ENCODE results near the gene CTTNBP2NL. TPM values are rescaled to one million over a fixed set of nuclear protein-coding genes. Genes with fewer than 3 reads are reported as not detected.

CTTNBP2NL gene
- total RNA-seq, 2 donors from 2014 or later, result 47.1 to 93.3 TPM

DNA sequence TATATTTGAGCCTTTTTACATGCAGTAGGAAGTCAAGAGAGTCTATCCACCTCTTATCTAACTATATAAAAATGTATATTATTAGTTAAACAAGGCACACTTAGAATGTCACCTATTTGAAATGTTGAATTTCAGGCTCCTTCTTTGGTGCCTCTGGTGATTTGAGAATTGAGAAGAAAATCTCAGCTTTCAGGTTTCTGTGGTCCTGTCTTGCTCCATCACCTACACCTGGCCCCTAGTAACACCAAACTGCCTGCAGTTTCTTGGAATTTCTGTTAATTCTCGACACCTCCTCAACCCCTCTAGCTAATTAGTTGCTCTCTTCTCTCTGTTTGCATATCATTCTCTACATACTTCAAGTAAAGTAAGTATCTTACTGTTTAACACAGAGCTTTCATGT is 57.9 kb downstream of the CTTNBP2NL start:
- Histone ChIP-seq H3K27me3 (no peaks in the 10 kb centered on the region), H3K9ac (ENCODE audit: low read depth in 2 of 2, low read length in 2 of 2) (no peak overlapping the region), H3K9me3 (no peaks in the 10 kb centered on the region), H3K27ac (no peak overlapping the region), H3K4me1 (no peaks in the 10 kb centered on the region), H3K4me3 (no peak overlapping the region), H3K36me3 (peaks cover 21% of the 10 kb centered on the region)
- no peak for DNase-seq
- intact Hi-C loops (cut with DNase I), result no loop called here
- TF ChIP-seq, protein P1, sequence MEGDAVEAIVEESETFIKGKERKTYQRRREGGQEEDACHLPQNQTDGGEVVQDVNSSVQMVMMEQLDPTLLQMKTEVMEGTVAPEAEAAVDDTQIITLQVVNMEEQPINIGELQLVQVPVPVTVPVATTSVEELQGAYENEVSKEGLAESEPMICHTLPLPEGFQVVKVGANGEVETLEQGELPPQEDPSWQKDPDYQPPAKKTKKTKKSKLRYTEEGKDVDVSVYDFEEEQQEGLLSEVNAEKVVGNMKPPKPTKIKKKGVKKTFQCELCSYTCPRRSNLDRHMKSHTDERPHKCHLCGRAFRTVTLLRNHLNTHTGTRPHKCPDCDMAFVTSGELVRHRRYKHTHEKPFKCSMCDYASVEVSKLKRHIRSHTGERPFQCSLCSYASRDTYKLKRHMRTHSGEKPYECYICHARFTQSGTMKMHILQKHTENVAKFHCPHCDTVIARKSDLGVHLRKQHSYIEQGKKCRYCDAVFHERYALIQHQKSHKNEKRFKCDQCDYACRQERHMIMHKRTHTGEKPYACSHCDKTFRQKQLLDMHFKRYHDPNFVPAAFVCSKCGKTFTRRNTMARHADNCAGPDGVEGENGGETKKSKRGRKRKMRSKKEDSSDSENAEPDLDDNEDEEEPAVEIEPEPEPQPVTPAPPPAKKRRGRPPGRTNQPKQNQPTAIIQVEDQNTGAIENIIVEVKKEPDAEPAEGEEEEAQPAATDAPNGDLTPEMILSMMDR (IDR thresholded peaks at IDR 0.05), result no peak

DNA sequence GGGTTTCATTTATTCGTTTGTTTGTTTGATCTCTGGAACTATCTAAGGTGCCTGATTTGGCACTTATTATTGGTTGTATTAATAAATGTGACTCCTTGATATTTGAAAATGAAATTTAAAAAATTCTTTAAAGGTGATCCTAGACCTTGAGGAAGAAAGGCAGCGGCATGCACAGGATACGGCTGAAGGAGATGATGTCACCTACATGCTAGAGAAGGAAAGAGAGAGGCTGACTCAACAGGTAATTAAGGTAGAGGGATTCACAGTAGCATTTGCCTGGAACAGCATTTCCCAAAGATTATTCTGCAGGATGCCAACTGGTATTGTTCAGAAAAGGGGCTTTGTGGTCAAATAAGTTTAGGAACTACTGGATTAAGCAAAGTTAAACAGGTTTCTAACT is 58.3 kb downstream of the CTTNBP2NL start:
- TF ChIP-seq, protein P1 (IDR thresholded peaks at IDR 0.05), result no peak
- H3K9ac ChIP-seq (ENCODE audit: low read depth in 2 of 2, low read length in 2 of 2), result no peak overlapping the region
- H3K4me3 ChIP-seq, result no peak overlapping the region
- H3K36me3 ChIP-seq, result peaks cover 21% of the 10 kb centered on the region
- H3K9me3 ChIP-seq, result no peaks in the 10 kb centered on the region
- H3K4me1 ChIP-seq, result no peaks in the 10 kb centered on the region
- no peaks in the 10 kb centered on the region for H3K27me3 ChIP-seq
- intact Hi-C loops (cut with DNase I), result no loop called here
- no peak for DNase-seq
- H3K27ac ChIP-seq, result no peak overlapping the region

DNA sequence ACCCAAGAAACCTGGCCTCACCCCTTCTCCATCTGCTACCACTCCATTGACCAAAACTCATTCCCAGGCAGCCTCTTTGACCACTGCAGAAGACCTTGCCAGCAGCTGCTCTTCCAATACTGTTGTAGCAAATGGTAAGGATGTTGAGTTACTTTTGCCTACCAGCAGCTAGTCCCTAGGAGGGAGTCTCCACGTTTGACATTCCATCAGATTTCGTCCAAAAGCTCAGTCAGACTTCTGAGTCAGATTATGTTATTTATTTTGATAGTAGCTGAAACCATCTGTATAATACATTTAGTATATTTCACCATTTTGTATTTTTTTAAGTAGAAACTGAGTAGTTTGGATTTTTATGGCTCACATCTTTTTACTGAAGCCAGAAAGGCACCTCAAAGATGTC is 61.2 kb downstream of the CTTNBP2NL start:
- H3K9me3 ChIP-seq, result no peaks in the 10 kb centered on the region
- TF ChIP-seq, protein P1 (IDR thresholded peaks at IDR 0.05), result no peak
- no peaks in the 10 kb centered on the region for H3K4me1 ChIP-seq
- H3K9ac ChIP-seq (ENCODE audit: low read depth in 2 of 2, low read length in 2 of 2), result no peak overlapping the region
- no peak overlapping the region for H3K4me3 ChIP-seq
- DNase-seq, result no peak
- peaks cover 21% of the 10 kb centered on the region for H3K36me3 ChIP-seq
- H3K27ac ChIP-seq, result no peak overlapping the region
- intact Hi-C loops (cut with DNase I), result no loop called here
- no peaks in the 10 kb centered on the region for H3K27me3 ChIP-seq

DNA sequence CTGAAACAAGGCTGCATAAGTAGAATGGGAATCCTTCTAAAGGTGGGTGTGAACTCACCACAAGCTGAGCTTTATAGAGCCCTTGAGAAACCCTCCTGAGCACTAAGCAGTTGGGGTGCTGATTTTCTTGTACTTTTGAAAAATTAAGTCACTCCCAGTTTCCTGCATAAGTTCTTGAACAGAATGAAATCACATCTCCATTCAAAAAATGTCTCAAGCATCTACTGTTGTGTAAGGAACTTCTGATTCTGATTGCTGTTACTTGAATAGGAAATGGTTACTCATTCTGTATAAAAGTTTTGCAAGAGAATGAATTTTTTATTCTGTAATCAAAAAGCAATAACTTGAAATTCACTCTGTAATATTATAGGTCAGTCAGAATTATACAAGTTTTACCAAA is 61.9 kb downstream of the CTTNBP2NL start:
- intact Hi-C loops (cut with DNase I), result no loop called here
- TF ChIP-seq, protein P1 (IDR thresholded peaks at IDR 0.05), result no peak
- Histone ChIP-seq H3K27ac (no peak overlapping the region), H3K9ac (ENCODE audit: low read depth in 2 of 2, low read length in 2 of 2) (no peak overlapping the region), H3K36me3 (peaks cover 21% of the 10 kb centered on the region), H3K27me3 (no peaks in the 10 kb centered on the region), H3K4me1 (no peaks in the 10 kb centered on the region), H3K9me3 (no peaks in the 10 kb centered on the region), H3K4me3 (no peak overlapping the region)
- DNase-seq, result no peak

DNA sequence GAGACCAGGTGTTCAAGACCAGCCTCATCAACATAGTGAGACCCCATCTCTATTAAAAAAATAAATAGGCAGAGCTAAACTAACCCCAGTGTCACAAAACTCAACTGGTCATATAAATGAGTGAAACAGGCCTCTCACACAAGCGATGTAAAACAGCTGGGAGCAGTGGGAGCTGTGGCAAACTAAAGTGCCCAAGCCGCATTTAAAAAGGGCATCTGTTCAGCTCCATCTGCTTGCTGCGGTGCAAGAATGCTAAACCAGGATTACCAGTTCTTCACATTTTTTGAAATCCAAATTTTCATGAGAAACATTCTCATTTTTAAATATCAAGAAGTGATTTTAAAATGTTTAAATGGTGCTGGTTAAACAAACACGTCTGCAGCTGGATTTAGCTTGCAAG is 62.7 kb downstream of the CTTNBP2NL start:
- intact Hi-C loops (cut with DNase I), result no loop called here
- H3K27ac ChIP-seq, result no peak overlapping the region

More for the DNA sequence above, 62.7 kb downstream of the CTTNBP2NL start:
- DNase-seq, result no peak
- Histone ChIP-seq H3K9me3 (no peaks in the 10 kb centered on the region), H3K4me3 (no peak overlapping the region), H3K4me1 (no peaks in the 10 kb centered on the region), H3K9ac (ENCODE audit: low read depth in 2 of 2, low read length in 2 of 2) (no peak overlapping the region), H3K27me3 (no peaks in the 10 kb centered on the region), H3K36me3 (peaks cover 21% of the 10 kb centered on the region)
- TF ChIP-seq, protein P1 (IDR thresholded peaks at IDR 0.05), result no peak
